Measurements from ENCODE around the gene WFIKKN1.

The WFIKKN1 gene

GRCh38 chr16:652454-653305 is 21.9 kb downstream of the WFIKKN1 start:
- no peak for DNase-seq

GRCh38 chr16:654034-654433 is 23.2 kb downstream of the WFIKKN1 start:
- no peak for DNase-seq

- no peak for DNase-seq
Measured at GRCh38 chr16:657487-657886, 26.7 kb downstream of the WFIKKN1 start.

GRCh38 chr16:658679-659571 is 28.1 kb downstream of the WFIKKN1 start:
- no peak for DNase-seq

GRCh38 chr16:659618-660017 is 28.8 kb downstream of the WFIKKN1 start:
- DNase-seq = no peak

- no peak for DNase-seq
Measured at GRCh38 chr16:660132-660458, 29.3 kb downstream of the WFIKKN1 start.

GRCh38 chr16:660459-661183 is 29.8 kb downstream of the WFIKKN1 start:
- peak in 54 of 56 donors; percentile 30 to 90 (median 76) for DNase-seq

GRCh38 chr16:661184-661821 is 30.5 kb downstream of the WFIKKN1 start:
- peak in 1 of 56 donors; percentile 48 for DNase-seq

- DNase-seq = no peak
Measured at GRCh38 chr16:662095-662494, 31.3 kb downstream of the WFIKKN1 start.

GRCh38 chr16:662597-662996 is 31.8 kb downstream of the WFIKKN1 start:
- DNase-seq = no peak

GRCh38 chr16:666572-666971 is 35.8 kb downstream of the WFIKKN1 start:
- DNase-seq = no peak

GRCh38 chr16:667113-667779 is 36.5 kb downstream of the WFIKKN1 start:
- DNase-seq = peak in 3 of 56 donors; percentile 29 to 47 (median 33)

- DNase-seq = peak in 55 of 56 donors; percentile 18 to 96 (median 84)
Measured at GRCh38 chr16:667780-668518, 37.2 kb downstream of the WFIKKN1 start, which contains the start of gene RHOT2. TSS of gene RHOT2 (plus strand) at chr16:668132. CDS start at chr16:668200, 68 bp downstream.

- DNase-seq = no peak
Measured at GRCh38 chr16:668519-669171, 37.9 kb downstream of the WFIKKN1 start.

- no peak for DNase-seq
Measured at GRCh38 chr16:669666-670065, 38.9 kb downstream of the WFIKKN1 start.

- no peak for DNase-seq
Measured at GRCh38 chr16:670485-671352, 39.9 kb downstream of the WFIKKN1 start.

- no peak for DNase-seq
Measured at GRCh38 chr16:671353-672131, 40.8 kb downstream of the WFIKKN1 start.

All from nucleus accumbens (tissue), 56 donors.